Neuronal stem cell (in vitro differentiated cells): ENCODE measurements around the gene MEIOC. TPM values are rescaled to one million over a fixed set of nuclear protein-coding genes. Genes with fewer than 3 reads are reported as not detected.

Source experiments
- DNase-seq: peaks from one replicate; pipeline ENCODE4 v3.0.0-alpha.2; 2013; ENCODE audit warnings: low spot score
- H2AFZ ChIP-seq: one replicate; pipeline ENCODE4 v1.6.1; 2013; ENCODE audit warnings: mild to moderate bottlenecking, low read length, inconsistent platforms
- H2AK5ac ChIP-seq: 2 replicates; pipeline ENCODE4 v1.6.1; 2013; ENCODE audit warnings: low read depth, mild to moderate bottlenecking, inconsistent platforms, low read length, moderate library complexity, mixed read lengths
- H2BK120ac ChIP-seq: 2 replicates; pipeline ENCODE4 v1.6.1; 2013; ENCODE audit warnings: low read depth, mild to moderate bottlenecking, inconsistent platforms, low read length, moderate library complexity, mixed read lengths
- H2BK12ac ChIP-seq: one replicate; pipeline ENCODE4 v1.6.1; 2013; ENCODE audit warnings: low read length, inconsistent platforms
- H2BK15ac ChIP-seq: 2 replicates; pipeline ENCODE4 v1.6.1; 2013; ENCODE audit warnings: mild to moderate bottlenecking, low read length, inconsistent platforms, mixed read lengths
- H2BK5ac ChIP-seq: one replicate; pipeline ENCODE4 v1.6.1; 2013; ENCODE audit warnings: inconsistent platforms, mild to moderate bottlenecking, low read length, moderate library complexity
- H3K14ac ChIP-seq: one replicate; pipeline ENCODE4 v1.6.1; 2013; ENCODE audit warnings: low read length, inconsistent platforms
- H3K18ac ChIP-seq: 2 replicates; pipeline ENCODE4 v1.6.1; 2013; ENCODE audit warnings: low read length, inconsistent platforms
- H3K23ac ChIP-seq: 2 replicates; pipeline ENCODE4 v1.6.1; 2013; ENCODE audit warnings: low read depth, mild to moderate bottlenecking, mixed read lengths, low read length, inconsistent platforms; ENCODE audit not compliant: poor library complexity
- H3K27ac ChIP-seq: replicated peaks from 3 replicates; pipeline ENCODE4 v1.5.1; 2013; ENCODE audit warnings: low read length, inconsistent platforms
- H3K27me3 ChIP-seq, 3 experiments: 2 replicates each; pipeline ENCODE4 v1.6.1; 2013; ENCODE audit warnings: low read length in 3 of 3, mild to moderate bottlenecking in 2 of 3, inconsistent platforms in 1 of 3, low read depth in 1 of 3, mixed read lengths in 1 of 3, moderate library complexity in 1 of 3; ENCODE audit not compliant: control insufficient read depth in 3 of 3, insufficient read depth in 3 of 3
- H3K36me3 ChIP-seq, 2 donors: replicated peaks in 1 of 2; 2 replicates each; pipeline ENCODE4 v1.6.1; 2013; ENCODE audit warnings: low read length in 2 of 2; ENCODE audit not compliant: control insufficient read depth in 2 of 2, insufficient read depth in 2 of 2
- H3K4ac ChIP-seq: 2 replicates; pipeline ENCODE4 v1.6.1; 2013; ENCODE audit warnings: inconsistent platforms, mild to moderate bottlenecking, low read length, moderate library complexity
- H3K4me1 ChIP-seq, 2 donors: 1 replicate in 1 of 2; 2 replicates in 1 of 2; pipeline ENCODE4 v1.6.1; 2013; ENCODE audit warnings: low read length in 2 of 2, low read depth in 1 of 2; ENCODE audit not compliant: control insufficient read depth in 2 of 2, insufficient read depth in 1 of 2
- H3K4me2 ChIP-seq: one replicate; pipeline ENCODE4 v1.6.1; 2013; ENCODE audit warnings: mild to moderate bottlenecking, low read length, inconsistent platforms; ENCODE audit not compliant: insufficient read depth, poor library complexity, severe bottlenecking
- H3K4me3 ChIP-seq, 2 donors: 2 replicates each; pipeline ENCODE4 v1.5.1; 2013; ENCODE audit warnings: low read length in 2 of 2, mild to moderate bottlenecking in 2 of 2, inconsistent platforms in 1 of 2, moderate library complexity in 1 of 2
- H3K79me1 ChIP-seq: one replicate; pipeline ENCODE4 v1.6.1; 2013; ENCODE audit warnings: low read depth, mild to moderate bottlenecking, inconsistent platforms, low read length, moderate library complexity
- H3K9ac ChIP-seq: one replicate; pipeline ENCODE4 v1.6.1; 2013; ENCODE audit warnings: mild to moderate bottlenecking, low read depth, low read length, inconsistent platforms; ENCODE audit not compliant: poor library complexity
- H3K9me3 ChIP-seq, 2 donors: replicated peaks in 1 of 2; 2 replicates each; pipeline versions ENCODE3 to v1.6.1; 2013; ENCODE audit warnings: low read length in 2 of 2, mild to moderate bottlenecking in 2 of 2, inconsistent platforms in 1 of 2, low read depth in 1 of 2, mixed read lengths in 1 of 2, moderate library complexity in 1 of 2; ENCODE audit not compliant: control insufficient read depth in 2 of 2, insufficient read depth in 1 of 2
- H4K8ac ChIP-seq: one replicate; pipeline ENCODE4 v1.6.1; 2013; ENCODE audit warnings: low read depth, mild to moderate bottlenecking, inconsistent platforms, low read length, moderate library complexity
- H4K91ac ChIP-seq: one replicate; pipeline ENCODE4 v1.6.1; 2013; ENCODE audit warnings: low read length, low read depth, mild to moderate bottlenecking, inconsistent platforms; ENCODE audit not compliant: poor library complexity
- WGBS, 2 donors: extraction: QIAGEN DNeasy Blood & Tissue Kit; methylation state at CpG; one replicate each; pipeline ENCODE4 v1.1.7; 2013; ENCODE audit warnings: missing lambda C conversion rate in 2 of 2, mixed read lengths in 1 of 2; ENCODE audit not compliant: insufficient read length in 2 of 2, insufficient replicate concordance in 1 of 2; ENCODE audit errors: extremely low coverage in 2 of 2; 5-methylcytosine and 5-hydroxymethylcytosine counted together
- polyA plus RNA-seq, 2 experiments: library from polyadenylated mRNA; stranded (reverse); fragments of 200-250 nt; gene quantifications; one replicate each; pipeline ENCODE4 v1.2.3, GENCODE V29; 2013

MEIOC gene
- polyA plus RNA-seq (2013, experiment 1 of 2): 2.5 TPM
- 2.9 TPM for polyA plus RNA-seq (2013, experiment 2 of 2)

DNA sequence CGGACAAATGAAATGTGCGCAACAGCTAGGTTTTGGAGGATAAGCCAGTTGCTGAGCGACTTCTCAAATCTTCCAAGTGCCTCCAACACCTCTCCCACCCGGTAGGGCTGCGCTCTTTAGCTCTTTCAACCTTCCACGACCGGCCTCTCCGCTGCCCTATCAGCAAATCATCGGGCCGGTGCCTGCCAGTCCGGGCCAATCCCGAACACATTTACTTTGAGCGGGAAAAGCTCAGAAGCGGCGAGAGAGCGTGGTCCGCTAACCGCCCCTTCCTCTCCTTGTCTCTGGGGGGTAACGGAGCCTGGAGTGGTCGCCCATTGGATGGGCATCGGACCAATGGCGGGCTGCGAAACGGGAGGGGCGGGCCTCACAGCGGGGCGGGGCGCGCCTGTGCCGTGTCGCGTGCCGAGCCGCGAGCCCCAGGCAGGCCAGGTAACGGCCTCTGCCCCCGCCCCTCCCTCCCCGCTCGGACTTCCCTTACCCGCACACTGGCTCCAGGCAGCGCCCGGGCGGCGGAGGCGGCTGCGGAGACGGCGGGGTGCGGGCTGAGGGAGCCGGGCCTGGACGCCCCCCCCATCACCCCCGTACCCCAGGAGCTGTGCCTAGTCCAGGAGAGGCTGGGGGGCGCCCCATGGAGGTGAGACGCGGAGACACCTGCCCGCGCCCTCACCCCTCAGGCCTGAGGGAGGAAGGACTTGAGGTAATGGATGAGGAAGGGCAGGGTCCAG, at the start of gene MEIOC:
TSS of gene MEIOC (plus strand) at position 486 of the 728 bp plus-strand sequence. CDS start at position 632, 146 bp downstream.
- peaks cover 0 to 11% of the 10 kb centered on the region in 2 donors for H3K9me3 ChIP-seq
- H3K4ac ChIP-seq: no peak within 1 kb of the TSS
- H2AFZ ChIP-seq: peak within 1 kb of the TSS; percentile 84
- H2BK5ac ChIP-seq: no peak within 1 kb of the TSS
- H2BK12ac ChIP-seq: no peak within 1 kb of the TSS
- H3K4me2 ChIP-seq: peak within 1 kb of the TSS; percentile 73
- DNase-seq: peak; percentile 33
- peak within 1 kb of the TSS; percentile 26 to 75 for H3K4me3 ChIP-seq
- H4K8ac ChIP-seq: no peak within 1 kb of the TSS
- no CpG with 5 or more reads among the region's 57 CpGs for WGBS, 2 donors
- H2AK5ac ChIP-seq: peak within 1 kb of the TSS; percentile 84
- peaks cover 10 to 40% (median 18%) of the 10 kb centered on the region in 3 experiments for H3K27me3 ChIP-seq
- no peak within 1 kb of the TSS for H3K27ac ChIP-seq
- H3K18ac ChIP-seq: peak within 1 kb of the TSS; percentile 83
- H3K14ac ChIP-seq: no peak within 1 kb of the TSS
- peaks cover 0 to 2% of the 10 kb centered on the region in 2 donors for H3K4me1 ChIP-seq
- H3K36me3 ChIP-seq: no peaks in the 10 kb centered on the region
- no peaks in the 10 kb centered on the region for H3K79me1 ChIP-seq
- H2BK120ac ChIP-seq: no peak within 1 kb of the TSS
- H2BK15ac ChIP-seq: peak within 1 kb of the TSS; percentile 58
- H3K23ac ChIP-seq: peak within 1 kb of the TSS; percentile 91
- H4K91ac ChIP-seq: no peak within 1 kb of the TSS
- peak within 1 kb of the TSS; percentile 70 for H3K9ac ChIP-seq

DNA sequence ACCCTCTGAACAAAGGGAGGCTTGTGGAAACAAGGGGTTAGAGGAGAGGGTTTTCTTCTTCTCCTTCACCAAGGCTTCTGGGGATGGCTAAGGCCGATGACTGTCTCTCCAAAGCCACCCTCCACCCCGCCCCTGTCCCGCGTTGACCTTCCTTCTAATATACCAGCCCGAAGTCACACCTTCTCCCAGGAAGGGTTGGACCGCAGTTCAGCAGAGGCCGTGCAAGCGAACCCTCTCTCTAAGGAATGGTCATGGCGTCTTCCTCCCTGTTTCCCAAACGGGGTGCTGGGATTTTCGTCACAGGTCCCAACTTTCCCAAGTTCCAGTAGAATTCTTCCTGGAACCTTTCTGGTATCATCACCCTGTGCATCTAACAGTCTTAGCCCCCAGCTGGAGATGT, 49.6 kb upstream of the MEIOC start:
- Histone ChIP-seq H3K27ac (no peak overlapping the region), H3K14ac (no peak overlapping the region), H3K4ac (no peak overlapping the region), H3K79me1 (no peaks in the 10 kb centered on the region), H3K9ac (no peak overlapping the region), H3K27me3 (peaks cover 0 to 10% (median 0%) of the 10 kb centered on the region in 3 experiments), H2AK5ac (peak overlapping the region; percentile 53), H4K91ac (no peak overlapping the region), H2BK120ac (no peak overlapping the region), H3K18ac (no peak overlapping the region), H3K4me2 (no peak overlapping the region), H2BK15ac (peak overlapping the region; percentile 38), H3K4me1 (peaks cover 16 to 23% of the 10 kb centered on the region in 2 donors), H4K8ac (no peak overlapping the region), H3K9me3 (peaks cover 1 to 4% of the 10 kb centered on the region in 2 donors), H2BK5ac (no peak overlapping the region), H3K36me3 (no peaks in the 10 kb centered on the region), H3K23ac (no peak overlapping the region), H3K4me3 (no peak overlapping the region), H2AFZ (no peak overlapping the region), H2BK12ac (no peak overlapping the region)
- WGBS, 2 donors: no CpG with 5 or more reads among the region's 11 CpGs
- no peak for DNase-seq

- H3K9ac ChIP-seq: no peak overlapping the region
- H3K79me1 ChIP-seq: no peaks in the 10 kb centered on the region
- peaks cover 1 to 4% of the 10 kb centered on the region in 2 donors for H3K9me3 ChIP-seq
- DNase-seq: no peak
- H2BK12ac ChIP-seq: peak overlapping the region; percentile 11
- peak overlapping the region; percentile 8 for H2BK5ac ChIP-seq
- H3K4me3 ChIP-seq: no peak overlapping the region
- H4K8ac ChIP-seq: no peak overlapping the region
- H3K36me3 ChIP-seq: no peaks in the 10 kb centered on the region
- peak overlapping the region; percentile 87 for H2AFZ ChIP-seq
- H3K14ac ChIP-seq: peak overlapping the region; percentile 11
- H3K27ac ChIP-seq: no peak overlapping the region
- H2BK120ac ChIP-seq: no peak overlapping the region
- peak overlapping the region; percentile 7 for H3K23ac ChIP-seq
- H3K4me2 ChIP-seq: no peak overlapping the region
- peak overlapping the region; percentile 97 for H3K18ac ChIP-seq
- H2BK15ac ChIP-seq: peak overlapping the region; percentile 42
- no CpG with 5 or more reads among the region's 10 CpGs for WGBS, 2 donors
- H3K27me3 ChIP-seq: peaks cover 0 to 10% (median 0%) of the 10 kb centered on the region in 3 experiments
- H3K4me1 ChIP-seq: peaks cover 7 to 19% of the 10 kb centered on the region in 2 donors
- peak overlapping the region; percentile 30 for H2AK5ac ChIP-seq
- H3K4ac ChIP-seq: no peak overlapping the region
- H4K91ac ChIP-seq: no peak overlapping the region
Measured at GRCh38 chr17:44607836-44608690, 48.2 kb upstream of the MEIOC start.
